Adrenal gland (tissue), 12 donors: ENCODE results near the gene ANAPC16. TPM values are rescaled to one million over a fixed set of nuclear protein-coding genes. Genes with fewer than 3 reads are reported as not detected.

Experiments used
- DNase-seq, 7 donors: peaks; one replicate each; pipeline ENCODE4 v3.0.0-alpha.2; 2019 to 2020
- H3K27ac ChIP-seq, 5 donors: fragments of 200-600 bp; sonication (generic) in 4 of 5; 1 replicate in 3 of 5; 2 replicates in 2 of 5; pipeline versions ENCODE4 v1.5.1 to v1.8.0; 2016 to 2020; ENCODE audit warnings: mild to moderate bottlenecking in 1 of 5
- H3K27me3 ChIP-seq: fragments of 200-600 bp; 2 replicates; pipeline ENCODE4 v1.8.0; 2021
- H3K36me3 ChIP-seq, 2 donors: fragments of 200-600 bp; replicated peaks in 1 of 2; 1 replicate in 1 of 2; 2 replicates in 1 of 2; pipeline versions ENCODE4 v1.5.1 to v1.8.0; 2018 to 2022
- H3K4me1 ChIP-seq, 2 donors: fragments of 200-600 bp; replicated peaks in 1 of 2; 1 replicate in 1 of 2; 2 replicates in 1 of 2; pipeline versions ENCODE4 v1.5.1 to v1.8.0; 2018 to 2021
- H3K4me3 ChIP-seq, 4 donors: fragments of 200-600 bp; sonication (generic) in 3 of 4; one replicate each; pipeline ENCODE4 v1.5.1; 2016 to 2018
- H3K9me3 ChIP-seq, 3 donors: fragments of 200-600 bp; sonication (generic) in 1 of 3; replicated peaks in 1 of 3; 1 replicate in 2 of 3; 2 replicates in 1 of 3; pipeline versions ENCODE4 v1.5.1 to v1.8.0; 2016 to 2021
- CTCF ChIP-seq, 6 experiments: fragments of 450-650 bp in 4 of 6; fragments of 200-600 bp in 2 of 6; sonication (generic) in 1 of 6; IDR thresholded peaks; 1 replicate in 5 of 6; 2 replicates in 1 of 6; pipeline versions ENCODE4 v1.5.1 to v1.8.0; 2016 to 2021; ENCODE audit warnings: antibody characterized with exemption in 6 of 6, mild to moderate bottlenecking in 2 of 6, moderate library complexity in 1 of 6
- POLR2A ChIP-seq, 2 donors: fragments of 450-650 bp; IDR thresholded peaks; one replicate each; pipeline ENCODE4 v1.6.1; 2017; ENCODE audit warnings: antibody characterized with exemption in 2 of 2, mild to moderate bottlenecking in 2 of 2, moderate library complexity in 1 of 2
- WGBS, 4 donors: extraction: QIAGEN DNeasy Blood & Tissue Kit in 2 of 4; methylation state at CpG; one replicate each; pipeline versions ENCODE4 v1.1.5 to v1.1.7; 2013 to 2017; 5-methylcytosine and 5-hydroxymethylcytosine counted together
- intact Hi-C, 2 donors: fragments of 100-400 bp; cut with DNase I; formaldehyde crosslinking; loops; one replicate each; pipeline versions ENCODE4 v1.14.1 to v1.15.0; 2022 to 2023
- polyA plus RNA-seq, 3 donors: library from polyadenylated mRNA; stranded (reverse); fragments of 200-250 nt in 2 of 3; fragments of 350-450 nt in 1 of 3; fragmentation: Illumina TruSeq in 1 of 3; extraction: RNeasy Lipid Tissue Mini Kit (QIAGEN cat#74804) in 1 of 3; gene quantifications; one replicate each; pipeline ENCODE4 v1.2.3, GENCODE V29; 2013 to 2014
- total RNA-seq, 9 donors: library from RNA; depleted of rRNA in 4 of 9; stranded (reverse); fragments of >200 nt in 4 of 9; fragments of 120-200 nt in 1 of 9; fragmentation: NEBNext Ultra II Directional in 1 of 9; extraction: Animal tissue kit (Norgen Biotek cat#: 25700) in 1 of 9; gene quantifications; one replicate each; pipeline versions ENCODE4 v1.1.0 to v1.2.4, GENCODE V29; 2013 to 2023
- donor health status: healthy with polysubstance abuse.
- donor health status: Bipolar disorder and iron deficiency.
- donor health status: DM: yes; HTN: yes; CAD: no.
- donor health status: DM: no; HTN: no; CAD: no.
- donor health status: DM: no; HTN: no; CAD: no.
- donor health status: DM: yes; HTN: yes; CAD: no.

The ANAPC16 gene
- total and polyA plus RNA-seq, 12 donors, result 69.1 to 186 (median 139) TPM

- no peak overlapping the region for H3K4me3 ChIP-seq
- peak; percentile 29 to 67 (median 41) for DNase-seq
- peaks cover 0 to 5% of the 10 kb centered on the region in 2 donors for H3K36me3 ChIP-seq
- H3K27me3 ChIP-seq, result no peaks in the 10 kb centered on the region
- no peak for TF ChIP-seq CTCF (IDR thresholded peaks at IDR 0.05)
- no peak for TF ChIP-seq POLR2A (IDR thresholded peaks at IDR 0.05)
- H3K9me3 ChIP-seq, result no peaks in the 10 kb centered on the region
- 60 to 72% (median 63%) methylated on average over 7 of the region's 7 CpGs for WGBS, 4 donors
- peaks cover 33 to 44% of the 10 kb centered on the region in 2 donors for H3K4me1 ChIP-seq
- intact Hi-C loops, result no loop called here
- peak overlapping the region in 3 of 5 donors; percentile 26 to 69 (median 58) for H3K27ac ChIP-seq
Observed at GRCh38 chr10:72173619-72174296, 42.1 kb upstream of the ANAPC16 start.

DNA sequence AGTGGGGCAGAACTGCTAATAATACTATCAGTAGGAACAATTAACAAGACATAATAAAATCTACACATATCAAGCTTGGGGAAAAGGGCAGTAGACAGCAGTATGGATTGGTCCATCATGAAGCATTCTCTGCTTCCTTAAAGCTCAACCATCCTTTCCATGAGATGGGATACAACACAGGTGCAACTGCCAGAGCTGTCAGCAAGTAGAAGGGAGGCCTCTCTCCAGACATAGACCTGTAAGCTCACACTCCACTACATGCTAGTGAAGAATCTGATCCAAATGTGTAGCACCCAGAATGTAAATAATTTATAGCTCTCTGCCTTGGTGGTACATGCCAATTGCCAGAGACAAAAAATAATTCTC lies 41.5 kb upstream of the ANAPC16 start:
- Histone ChIP-seq H3K27ac (peak overlapping the region in 3 of 5 donors; percentile 16 to 69 (median 58)), H3K4me3 (no peak overlapping the region), H3K4me1 (peaks cover 33 to 44% of the 10 kb centered on the region in 2 donors), H3K9me3 (no peaks in the 10 kb centered on the region), H3K27me3 (no peaks in the 10 kb centered on the region), H3K36me3 (peaks cover 0 to 10% of the 10 kb centered on the region in 2 donors)
- intact Hi-C loops, result no loop called here
- DNase-seq, result no peak
- TF ChIP-seq CTCF (IDR thresholded peaks at IDR 0.05) (no peak), POLR2A (IDR thresholded peaks at IDR 0.05) (no peak)

DNA sequence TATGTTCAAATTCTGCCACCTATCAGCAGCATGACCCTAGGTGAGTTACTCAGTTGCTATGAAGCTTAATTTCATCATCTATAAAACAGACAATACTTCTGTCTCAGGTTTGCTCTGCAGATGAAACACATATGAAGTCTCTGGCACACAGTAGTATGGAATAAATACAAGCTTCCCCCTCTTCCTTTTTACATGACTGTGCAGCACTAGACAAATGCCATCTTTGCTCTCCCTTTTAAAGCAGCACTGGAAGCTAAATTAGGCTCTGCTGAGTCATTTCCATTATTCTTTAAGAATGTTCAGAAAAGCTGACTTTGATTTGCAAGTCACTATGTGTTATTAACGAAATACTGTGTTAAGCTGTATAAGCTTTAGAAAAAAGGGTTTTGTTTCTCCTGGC lies 40.7 kb upstream of the ANAPC16 start:
- Histone ChIP-seq H3K36me3 (peaks cover 0 to 11% of the 10 kb centered on the region in 2 donors), H3K9me3 (no peaks in the 10 kb centered on the region), H3K27ac (peak overlapping the region in 4 of 5 donors; percentile 11 to 67 (median 37)), H3K4me3 (no peak overlapping the region), H3K4me1 (peaks cover 29 to 41% of the 10 kb centered on the region in 2 donors), H3K27me3 (no peaks in the 10 kb centered on the region)
- DNase-seq, result no peak
- WGBS, 4 donors, result 16 to 25% (median 17%) methylated on average over 1 of the region's 1 CpG
- TF ChIP-seq CTCF (IDR thresholded peaks at IDR 0.05), result no peak
- TF ChIP-seq POLR2A (IDR thresholded peaks at IDR 0.05), result no peak
- intact Hi-C loops, result no loop called here

DNA sequence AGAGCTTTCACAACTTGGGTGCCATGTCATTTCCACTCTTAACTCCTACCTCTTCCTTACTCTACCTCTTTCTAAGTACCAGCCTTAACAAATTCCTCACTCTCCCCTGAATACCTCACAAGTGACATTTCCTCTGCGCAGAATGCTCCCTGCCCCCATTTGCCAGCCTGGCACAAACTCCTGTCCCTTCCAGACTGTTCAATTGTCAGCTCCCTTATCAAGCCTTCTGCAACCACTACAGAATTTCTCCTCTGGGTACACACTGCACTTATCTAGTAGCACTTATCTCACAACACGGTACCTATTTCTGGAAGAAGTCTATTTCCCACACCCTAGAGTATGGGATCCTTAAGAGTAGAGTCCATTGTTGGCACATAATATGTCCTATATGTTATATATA lies 39.1 kb upstream of the ANAPC16 start:
- no peaks in the 10 kb centered on the region for H3K9me3 ChIP-seq
- no peak for DNase-seq
- H3K4me1 ChIP-seq, result peaks cover 17 to 32% of the 10 kb centered on the region in 2 donors
- intact Hi-C loops, result no loop called here
- TF ChIP-seq CTCF (IDR thresholded peaks at IDR 0.05), result no peak
- TF ChIP-seq POLR2A (IDR thresholded peaks at IDR 0.05), result no peak
- H3K4me3 ChIP-seq, result no peak overlapping the region
- no peak overlapping the region for H3K27ac ChIP-seq
- WGBS, 4 donors, result 89 to 92% (median 91%) methylated on average over 2 of the region's 2 CpGs
- H3K36me3 ChIP-seq, result peaks cover 0 to 11% of the 10 kb centered on the region in 2 donors
- no peaks in the 10 kb centered on the region for H3K27me3 ChIP-seq
